GM12878 (cell line): ENCODE measurements around the gene DGCR8. TPM values are rescaled to one million over a fixed set of nuclear protein-coding genes. Genes with fewer than 3 reads are reported as not detected.

Experiments
- ATAC-seq: fragments of 200-7000 bp; cut with Tn5 transposase; 3 replicates; pipeline ENCODE4 v1.9.1; 2020; ENCODE audit warnings: mild to moderate bottlenecking, moderate library complexity
- BruUV-seq: library from RNA; stranded (reverse); fragments of 400-500 nt; replicated peaks from 2 replicates; lab custom pipeline; 2021; lab: Mats Ljungman, UMichigan
- CTCF ChIA-PET: fragments of 300-600 bp; sonication (Branson Sonifier 250); formaldehyde crosslinking; extraction: SDS; loops from one replicate; lab custom pipeline; 2021; ENCODE audit warnings: inconsistent platforms; lab: Yijun Ruan, JAX
- POLR2A ChIA-PET: fragments of 350-600 bp; formaldehyde crosslinking; extraction: SDS; loops from one replicate; lab custom pipeline; 2021; ENCODE audit warnings: inconsistent platforms; lab: Charles Lee
- RAD21 ChIA-PET: fragments of 300-600 bp; sonication (Branson Sonifier 250); formaldehyde crosslinking; loops from one replicate; lab custom pipeline; 2023; ENCODE audit warnings: antibody characterized with exemption; ENCODE audit not compliant: unreplicated experiment; lab: Charles Lee
- SMC1A ChIA-PET: fragments of 300-600 bp; sonication (Branson Sonifier 250); formaldehyde crosslinking; loops from one replicate; lab custom pipeline; 2023; ENCODE audit not compliant: unreplicated experiment, uncharacterized antibody; lab: Charles Lee
- DNase-seq: peaks from one replicate; pipeline ENCODE4 v3.0.0-alpha.2; 2011; ENCODE audit warnings: low read depth, low spot score
- FAIRE-seq: peaks from 3 replicates; lab custom pipeline; 2011; peaks lifted over from hg19 to GRCh38; lab: Jason Lieb, UNC
- H2AFZ ChIP-seq: 2 replicates; pipeline ENCODE4 v1.6.0; 2011; ENCODE audit warnings: low read depth, low read length, control low read depth; ENCODE audit not compliant: control insufficient read depth
- H3K27ac ChIP-seq: 2 replicates; pipeline ENCODE4 v1.5.1; 2011; ENCODE audit warnings: control low read depth; ENCODE audit not compliant: control insufficient read depth, insufficient read depth
- H3K27me3 ChIP-seq, 2 experiments: replicated peaks in 1 of 2; 2 replicates each; pipeline versions ENCODE4 v1.6.0 to v1.6.1; 2011; ENCODE audit warnings: low read length in 1 of 2; ENCODE audit not compliant: control insufficient read depth in 2 of 2, insufficient read depth in 2 of 2
- H3K36me3 ChIP-seq, 2 experiments: 2 replicates each; pipeline ENCODE4 v1.5.1; 2011; ENCODE audit warnings: low read length in 1 of 2; ENCODE audit not compliant: control insufficient read depth in 2 of 2, insufficient read depth in 2 of 2
- H3K4me1 ChIP-seq: 2 replicates; pipeline ENCODE4 v1.6.1; 2011; ENCODE audit warnings: mild to moderate bottlenecking, low read length, moderate library complexity, mixed read lengths; ENCODE audit not compliant: control insufficient read depth, insufficient read depth
- H3K4me2 ChIP-seq: 2 replicates; pipeline ENCODE4 v1.6.0; 2011; ENCODE audit warnings: control low read depth; ENCODE audit not compliant: control insufficient read depth, insufficient read depth
- H3K4me3 ChIP-seq: fragments of 200-600 bp; sonication (generic); 2 replicates; pipeline ENCODE4 v1.5.1; 2016
- H3K79me2 ChIP-seq: 2 replicates; pipeline ENCODE4 v1.6.0; 2011; ENCODE audit warnings: low read length; ENCODE audit not compliant: control insufficient read depth, insufficient read depth
- H3K9ac ChIP-seq: 2 replicates; pipeline ENCODE4 v1.8.0; 2011; ENCODE audit warnings: low read length, control low read depth, mixed read lengths; ENCODE audit not compliant: control insufficient read depth, insufficient read depth
- H3K9me3 ChIP-seq: replicated peaks from 3 replicates; pipeline ENCODE4 v1.5.1; 2011; ENCODE audit warnings: mild to moderate bottlenecking, low read length; ENCODE audit not compliant: control insufficient read depth, insufficient read depth
- H4K20me1 ChIP-seq: 2 replicates; pipeline ENCODE4 v1.6.0; 2011; ENCODE audit not compliant: control insufficient read depth, insufficient read depth
- ASH2L ChIP-seq: fragments of 300-600, 200-600 bp; sonication (generic); IDR thresholded peaks from 2 replicates; pipeline ENCODE4 v1.6.1; 2017; ENCODE audit warnings: low read depth, mild to moderate bottlenecking, borderline replicate concordance
- E4F1 ChIP-seq: fragments of 450-650 bp; IDR thresholded peaks from 2 replicates; pipeline ENCODE4 v1.6.1; 2018; ENCODE audit warnings: borderline replicate concordance, mild to moderate bottlenecking; ENCODE audit not compliant: partially characterized antibody
- MEF2B ChIP-seq: fragments of 450-650 bp; IDR thresholded peaks from 2 replicates; pipeline ENCODE4 v1.6.1; 2018; ENCODE audit warnings: mild to moderate bottlenecking, moderate library complexity; ENCODE audit not compliant: partially characterized antibody, poor library complexity, severe bottlenecking
- NFXL1 ChIP-seq: fragments of 450-650 bp; IDR thresholded peaks from 2 replicates; pipeline ENCODE4 v1.6.1; 2017; ENCODE audit warnings: antibody characterized with exemption, mild to moderate bottlenecking, borderline replicate concordance
- PML ChIP-seq: IDR thresholded peaks from 2 replicates; pipeline ENCODE4 v1.6.1; 2012; ENCODE audit warnings: low read length, inconsistent platforms
- POLR2A ChIP-seq: IDR thresholded peaks from 2 replicates; pipeline ENCODE4 v1.6.1; 2011; ENCODE audit warnings: low read depth, mild to moderate bottlenecking, low read length
- RB1 ChIP-seq: fragments of 450-650 bp; formaldehyde crosslinking; IDR thresholded peaks from 2 replicates; pipeline ENCODE4 v1.6.1; 2017; ENCODE audit warnings: mild to moderate bottlenecking, borderline replicate concordance
- RUNX3 ChIP-seq: IDR thresholded peaks from 2 replicates; pipeline ENCODE4 v1.6.1; 2012; ENCODE audit warnings: low read length, inconsistent platforms
- SMC3 ChIP-seq: IDR thresholded peaks from 2 replicates; pipeline ENCODE4 v1.6.1; 2011; ENCODE audit warnings: low read length, improper control_type of control experiment, borderline replicate concordance
- SPI1 ChIP-seq: IDR thresholded peaks from 2 replicates; pipeline ENCODE4 v1.6.1; 2011; ENCODE audit warnings: low read depth, mild to moderate bottlenecking, low read length, moderate library complexity, borderline replicate concordance; ENCODE audit not compliant: insufficient read depth
- STAT1 ChIP-seq: fragments of 450-650 bp; conservative IDR thresholded peaks from 2 replicates; pipeline ENCODE4 v1.6.1; 2014; ENCODE audit warnings: antibody characterized with exemption, mild to moderate bottlenecking
- TBL1XR1 ChIP-seq: IDR thresholded peaks from 2 replicates; pipeline ENCODE4 v1.6.1; 2012; ENCODE audit warnings: low read depth, low read length, improper control_type of control experiment
- USF1 ChIP-seq: IDR thresholded peaks from 2 replicates; pipeline ENCODE4 v1.6.1; 2011; ENCODE audit warnings: borderline replicate concordance, low read depth, mild to moderate bottlenecking, moderate library complexity, mixed read lengths, low read length; ENCODE audit not compliant: insufficient read depth; ENCODE audit errors: extremely low read length
- ZBED1 ChIP-seq: IDR thresholded peaks from 2 replicates; pipeline ENCODE4 v1.6.1; 2016; ENCODE audit warnings: borderline replicate concordance
- WGBS: methylation state at CpG from one replicate; pipeline ENCODE4 v1.1.6; 2016; ENCODE audit warnings: low lambda C conversion rate; ENCODE audit not compliant: insufficient replicate concordance, insufficient coverage; ENCODE audit errors: missing lambda C conversion rate; 5-methylcytosine and 5-hydroxymethylcytosine counted together
- in situ Hi-C: fragments of 300-500 bp; cut with MboI; formaldehyde crosslinking; loops from 9 replicates; pipeline ENCODE4 v1.14.3; 2018; ENCODE audit warnings: mixed read lengths
- intact Hi-C: fragments of 100-400 bp; cut with micrococcal nuclease; formaldehyde crosslinking; loops from one replicate; pipeline ENCODE4 v1.14.2; 2022; ENCODE audit not compliant: unreplicated experiment
- polyA plus RNA-seq, 11 experiments: library from polyadenylated mRNA; depleted of rRNA in 4 of 11; unstranded in 6 of 11; stranded (reverse) in 5 of 11; fragments of >200 nt; fragmentation: Nextera tagmentation in 4 of 11; fragmentation: Illumina TruSeq in 1 of 11; extraction: Ambion mirVana in 4 of 11; extraction: Trizol in 1 of 11; gene quantifications; 1 replicate in 1 of 11; 2 replicates in 10 of 11; pipeline versions ENCODE4 v1.2.1 to v1.2.3, GENCODE V29; 2011 to 2016; ENCODE audit warnings: inconsistent platforms in 2 of 11, missing spikeins in 2 of 11, low read depth in 1 of 11
- total RNA-seq, 4 experiments: library from RNA; depleted of rRNA in 3 of 4; stranded (reverse); fragments of >200 nt in 3 of 4; fragmentation: Illumina TruSeq in 1 of 4; extraction: Trizol in 1 of 4; gene quantifications; 2 replicates each; pipeline versions ENCODE4 v1.2.1 to v1.2.3, GENCODE V29; 2013 to 2021

Gene DGCR8
- total and polyA plus RNA-seq, 10 of the 15 experiments (the other 5 are each of a cell fraction or from before 2014, with no cell fraction given): 1.2 to 35.1 (median 17.2) TPM

- H2AFZ ChIP-seq: no peak overlapping the region
- H3K4me3 ChIP-seq: no peak overlapping the region
- BruUV-seq: no TSS peak
- no peaks in the 10 kb centered on the region for H3K27me3 ChIP-seq
- H3K36me3 ChIP-seq: peaks cover 42 to 45% of the 10 kb centered on the region in 2 experiments
- H3K4me1 ChIP-seq: no peaks in the 10 kb centered on the region
- H3K9ac ChIP-seq: no peak overlapping the region
- no peak for ATAC-seq
- H3K9me3 ChIP-seq: no peaks in the 10 kb centered on the region
- no peak for TF ChIP-seq SPI1
- H4K20me1 ChIP-seq: no peaks in the 10 kb centered on the region
- ChIA-PET RAD21 (no interaction called here), SMC1A (no interaction called here), CTCF (no interaction called here), POLR2A (interaction anchor here (0.9 kb wide), 1 partner anchor 10 kb away, joined by 3 read pairs; no protein-coding TSS in a partner anchor)
- WGBS: 97% methylated on average over 16 of the region's 16 CpGs
- FAIRE-seq: no peak
- no peak overlapping the region for H3K4me2 ChIP-seq
- H3K27ac ChIP-seq: no peak overlapping the region
- in situ Hi-C loops (no loop called here), intact Hi-C loops (no loop called here)
- no peaks in the 10 kb centered on the region for H3K79me2 ChIP-seq
- DNase-seq: no peak
Measured at GRCh38 chr22:20091690-20092476, 11.8 kb downstream of the DGCR8 start.

GRCh38 chr22:20092477-20092854 lies 12.4 kb downstream of the DGCR8 start:
- no peak overlapping the region for H3K4me3 ChIP-seq
- H3K4me1 ChIP-seq: no peaks in the 10 kb centered on the region
- no peak overlapping the region for H3K4me2 ChIP-seq
- no peaks in the 10 kb centered on the region for H3K9me3 ChIP-seq
- FAIRE-seq (no peak), ATAC-seq (no peak), DNase-seq (no peak)
- H3K36me3 ChIP-seq: peaks cover 39 to 41% of the 10 kb centered on the region in 2 experiments
- no peak overlapping the region for H3K27ac ChIP-seq
- BruUV-seq: no TSS peak
- intact Hi-C loops: no loop called here
- H2AFZ ChIP-seq: no peak overlapping the region
- WGBS: 97% methylated on average over 11 of the region's 11 CpGs
- in situ Hi-C loops: no loop called here
- ChIA-PET SMC1A (no interaction called here), POLR2A (no interaction called here), CTCF (no interaction called here), RAD21 (no interaction called here)
- no peaks in the 10 kb centered on the region for H3K27me3 ChIP-seq
- H3K79me2 ChIP-seq: no peaks in the 10 kb centered on the region
- H4K20me1 ChIP-seq: no peaks in the 10 kb centered on the region
- no peak overlapping the region for H3K9ac ChIP-seq
- TF ChIP-seq E4F1 (no peak), MEF2B (no peak), USF1 (no peak), ASH2L (no peak), TBL1XR1 (no peak), ZBED1 (no peak), RB1 (no peak), POLR2A (no peak), STAT1 (no peak), PML (no peak), NFXL1 (no peak), SMC3 (no peak), RUNX3 (no peak)
